GM12892 (cell line): ENCODE data around the gene SHISA5.

ENCODE experiments used
- POLR2A ChIP-seq: IDR thresholded peaks from 2 replicates; pipeline ENCODE4 v1.6.1; 2011; ENCODE audit warnings: low read depth, low read length, control low read depth
- POLR2AphosphoS5 ChIP-seq: IDR thresholded peaks from 2 replicates; pipeline ENCODE4 v1.6.1; 2011; ENCODE audit warnings: low read depth, low read length, control low read depth

GRCh38 chr3:48543271-48543866 is 39.4 kb upstream of the SHISA5 start:
- TF ChIP-seq POLR2AphosphoS5 (no peak), POLR2A (no peak)
